B cell (primary cell): ENCODE results near the gene ZC3H7A. TPM values are rescaled to one million over a fixed set of nuclear protein-coding genes. Genes with fewer than 3 reads are reported as not detected.

Experiments
- ATAC-seq: fragments of 200-7000 bp; cut with Tn5 transposase; one replicate; pipeline ENCODE4 v1.10.0; 2021; ENCODE audit warnings: low read depth, mild to moderate bottlenecking, moderate number of reproducible peaks, moderate library complexity
- CTCF ChIA-PET: fragments of 350-600 bp; sonication (Branson Sonifier 250); formaldehyde crosslinking; loops from one replicate; lab custom pipeline; 2021; ENCODE audit warnings: antibody characterized with exemption, inconsistent platforms; lab: Charles Lee
- POLR2A ChIA-PET: fragments of 350-600 bp; sonication (Branson Sonifier 250); formaldehyde crosslinking; loops from one replicate; lab custom pipeline; 2021; ENCODE audit warnings: antibody characterized with exemption; lab: Charles Lee
- DNase-seq: peaks from one replicate; pipeline ENCODE4 v3.0.0; 2013
- H2AFZ ChIP-seq: 2 replicates; pipeline ENCODE4 v1.6.1; 2012; ENCODE audit warnings: mild to moderate bottlenecking, low read depth, low read length; ENCODE audit not compliant: insufficient read depth, poor library complexity, severe bottlenecking
- H3K27ac ChIP-seq, 2 donors: 1 replicate in 1 of 2; 2 replicates in 1 of 2; pipeline ENCODE4 v1.5.1; 2012 to 2013; ENCODE audit warnings: low read length in 2 of 2, mild to moderate bottlenecking in 2 of 2, moderate library complexity in 1 of 2
- H3K27me3 ChIP-seq, 4 experiments: fragments of 200-600 bp in 1 of 4; sonication (generic) in 1 of 4; replicated peaks in 1 of 4; 1 replicate in 2 of 4; 2 replicates in 2 of 4; pipeline versions ENCODE4 v1.6.1 to v1.7.0; 2013 to 2016; ENCODE audit warnings: low read length in 3 of 4, mild to moderate bottlenecking in 2 of 4, mixed read lengths in 1 of 4, moderate library complexity in 1 of 4; ENCODE audit not compliant: insufficient read depth in 4 of 4, control insufficient read depth in 3 of 4; ENCODE audit errors: control extremely low read depth in 1 of 4
- H3K36me3 ChIP-seq, 2 experiments: replicated peaks in 1 of 2; 1 replicate in 1 of 2; 2 replicates in 1 of 2; pipeline versions ENCODE4 v1.6.1 to v1.7.1; 2013; ENCODE audit warnings: low read length in 1 of 2; ENCODE audit not compliant: insufficient read depth in 2 of 2, control insufficient read depth in 1 of 2; ENCODE audit errors: control extremely low read depth in 1 of 2, extremely low read depth in 1 of 2
- H3K4me1 ChIP-seq, 2 donors: fragments of 200-600 bp in 1 of 2; sonication (generic) in 1 of 2; 1 replicate in 1 of 2; 2 replicates in 1 of 2; pipeline versions ENCODE4 v1.5.1 to v1.6.1; 2013 to 2017; ENCODE audit warnings: low read length in 2 of 2; ENCODE audit not compliant: control insufficient read depth in 2 of 2, insufficient read depth in 2 of 2
- H3K4me2 ChIP-seq: replicated peaks from 2 replicates; pipeline ENCODE3; 2012; ENCODE audit warnings: mild to moderate bottlenecking, low read depth, low read length; ENCODE audit not compliant: poor library complexity, severe bottlenecking
- H3K4me3 ChIP-seq, 5 experiments: fragments of 200-600 bp in 1 of 5; sonication (generic) in 1 of 5; 1 replicate in 3 of 5; 2 replicates in 2 of 5; pipeline versions ENCODE4 v1.5.1 to v1.7.0; 2011 to 2016; ENCODE audit warnings: low read length in 4 of 5, mild to moderate bottlenecking in 4 of 5, low read depth in 2 of 5, control low read depth in 1 of 5, moderate library complexity in 1 of 5; ENCODE audit not compliant: insufficient read depth in 1 of 5; ENCODE audit errors: control extremely low read depth in 1 of 5, extremely low read depth in 1 of 5
- H3K79me2 ChIP-seq: fragments of 200-600 bp; sonication (generic); one replicate; pipeline ENCODE4 v1.6.0; 2016; ENCODE audit warnings: low read length; ENCODE audit not compliant: control insufficient read depth, insufficient read depth
- H3K9ac ChIP-seq: fragments of 200-600 bp; sonication (generic); 2 replicates; pipeline ENCODE4 v1.6.1; 2017; ENCODE audit warnings: mild to moderate bottlenecking, low read length, moderate library complexity
- H3K9me3 ChIP-seq, 3 donors: one replicate each; pipeline versions ENCODE4 v1.6.1 to v1.7.1; 2013; ENCODE audit warnings: low read length in 2 of 3; ENCODE audit not compliant: control insufficient read depth in 2 of 3, insufficient read depth in 1 of 3; ENCODE audit errors: control extremely low read depth in 1 of 3
- H4K20me1 ChIP-seq: 2 replicates; pipeline ENCODE4 v1.6.0; 2012; ENCODE audit warnings: mild to moderate bottlenecking, low read length; ENCODE audit not compliant: insufficient read depth, control insufficient read depth, poor library complexity, severe bottlenecking
- H3K27ac Mint-ChIP-seq: one replicate; pipeline ENCODE4 v1.8.0; 2021; ENCODE audit warnings: mixed read lengths
- H3K27me3 Mint-ChIP-seq: one replicate; pipeline ENCODE4 v1.8.0; 2021; ENCODE audit warnings: mixed read lengths
- H3K4me1 Mint-ChIP-seq: one replicate; pipeline ENCODE4 v1.8.0; 2021; ENCODE audit warnings: mixed read lengths
- H3K4me3 Mint-ChIP-seq: one replicate; pipeline ENCODE4 v1.8.0; 2021; ENCODE audit warnings: mixed read lengths
- H3K9me3 Mint-ChIP-seq: one replicate; pipeline ENCODE4 v1.8.0; 2022; ENCODE audit warnings: mixed read lengths; ENCODE audit not compliant: insufficient read depth
- EZH2 ChIP-seq: IDR thresholded peaks from 2 replicates; pipeline ENCODE4 v1.6.1; 2012; ENCODE audit warnings: borderline replicate concordance, low read depth, mild to moderate bottlenecking, moderate library complexity, low read length; ENCODE audit not compliant: insufficient read depth, poor library complexity, severe bottlenecking
- WGBS: methylation state at CpG from one replicate; pipeline ENCODE4 v1.1.5; 2013; ENCODE audit warnings: missing lambda C conversion rate; ENCODE audit not compliant: insufficient coverage; 5-methylcytosine and 5-hydroxymethylcytosine counted together
- intact Hi-C: fragments of 100-400 bp; cut with micrococcal nuclease; formaldehyde crosslinking; loops from one replicate; pipeline ENCODE4 v1.10.0; 2022
- polyA plus RNA-seq: library from polyadenylated mRNA; depleted of rRNA; stranded (reverse); fragments of >200 nt; gene quantifications from 2 replicates; pipeline ENCODE4 v1.2.3, GENCODE V29; 2012
- total RNA-seq, 2 donors: library from RNA; stranded (reverse); fragments of 120-200 nt in 1 of 2; gene quantifications; 1 replicate in 1 of 2; 2 replicates in 1 of 2; pipeline versions ENCODE4 v1.2.3 to v1.2.4, GENCODE V29; 2013 to 2022
- TF ChIP-seq, protein P1 (sequence below): fragments of 200-600 bp; IDR thresholded peaks from one replicate; pipeline ENCODE4 v1.8.0; 2022; ENCODE audit warnings: antibody characterized with exemption, mild to moderate bottlenecking

The ZC3H7A gene
- total and polyA plus RNA-seq, 2 donors (not counting 1 experiment from before 2014, with no cell fraction given), result 40.8 to 126 TPM

DNA sequence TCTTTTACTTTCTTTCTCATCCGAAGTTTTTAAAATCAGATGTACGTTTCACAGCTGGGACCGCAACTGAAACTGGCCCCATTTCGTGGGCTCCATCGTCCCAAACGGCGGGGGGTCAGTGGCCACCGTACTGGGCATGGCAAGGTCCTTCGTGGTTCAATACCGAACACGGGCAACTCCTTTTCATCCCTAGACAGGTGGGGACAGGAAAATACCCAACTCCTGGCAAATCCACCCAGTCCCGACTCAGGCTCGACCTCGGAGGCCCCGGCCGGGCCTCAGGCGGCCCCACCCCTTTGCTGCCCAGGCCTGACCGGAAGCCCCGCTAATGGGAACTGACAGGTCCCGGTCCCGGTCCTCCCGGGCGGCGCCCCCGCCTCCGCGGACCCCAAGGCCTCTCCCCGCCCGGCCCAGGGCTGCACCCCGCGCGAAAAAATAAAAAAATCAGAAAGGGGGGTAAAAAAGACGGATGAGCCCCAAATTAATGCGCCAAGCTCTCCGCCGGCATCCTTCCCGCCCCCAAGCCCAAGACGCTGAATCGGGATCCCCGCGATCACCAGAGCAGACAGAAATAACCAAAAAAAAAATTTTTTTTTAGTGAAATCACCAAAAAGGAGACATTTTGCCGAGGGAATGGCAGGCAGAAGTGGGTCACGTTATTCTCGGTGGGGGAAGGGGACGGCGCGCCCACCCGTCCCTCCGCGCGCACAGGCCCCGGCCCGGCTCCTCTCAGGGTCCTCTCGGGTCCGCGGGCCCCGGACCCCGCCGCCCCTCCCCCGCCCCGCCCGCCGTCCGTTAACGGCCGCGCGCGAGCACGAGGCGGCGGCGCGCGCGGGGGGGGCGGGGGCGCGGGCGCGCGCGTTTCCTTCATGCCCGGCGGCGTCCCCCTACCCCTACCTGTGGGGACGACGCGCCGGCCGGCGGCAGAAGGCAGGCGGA, 562 bp downstream of the ZC3H7A start:
- no peaks in the 10 kb centered on the region for H3K27me3 Mint-ChIP-seq
- Histone ChIP-seq H3K9me3 (no peaks in the 10 kb centered on the region), H3K79me2 (peaks cover 77% of the 10 kb centered on the region), H3K4me3 (peak overlapping the region; percentile 80 to 99 (median 87)), H2AFZ (peak overlapping the region; percentile 70), H3K27ac (peak overlapping the region; percentile 69 to 93), H3K4me2 (peak overlapping the region; percentile 99), H3K4me1 (peaks cover 40 to 43% of the 10 kb centered on the region in 2 donors), H3K27me3 (no peaks in the 10 kb centered on the region), H3K36me3 (no peaks in the 10 kb centered on the region), H3K9ac (peak overlapping the region; percentile 93), H4K20me1 (peaks cover 19% of the 10 kb centered on the region)
- peak overlapping the region; percentile 89 for H3K4me3 Mint-ChIP-seq
- under 1% methylated on average over 75 of the region's 93 CpGs for WGBS
- intact Hi-C loops, result loop anchor here (1.0 to 5.0 kb wide), 7 partner anchors 13 to 214 kb away; partner anchors contain the start of genes RSL1D1, SNN and TXNDC11
- peak overlapping the region; percentile 90 for H3K27ac Mint-ChIP-seq
- POLR2A ChIA-PET, result interaction anchor here (1.0 to 2.9 kb wide), 6 partner anchors 10 to 53 kb away, joined by 3 to 30 read pairs (median 7); partner anchors contain the start of gene TXNDC11
- TF ChIP-seq, protein P1, sequence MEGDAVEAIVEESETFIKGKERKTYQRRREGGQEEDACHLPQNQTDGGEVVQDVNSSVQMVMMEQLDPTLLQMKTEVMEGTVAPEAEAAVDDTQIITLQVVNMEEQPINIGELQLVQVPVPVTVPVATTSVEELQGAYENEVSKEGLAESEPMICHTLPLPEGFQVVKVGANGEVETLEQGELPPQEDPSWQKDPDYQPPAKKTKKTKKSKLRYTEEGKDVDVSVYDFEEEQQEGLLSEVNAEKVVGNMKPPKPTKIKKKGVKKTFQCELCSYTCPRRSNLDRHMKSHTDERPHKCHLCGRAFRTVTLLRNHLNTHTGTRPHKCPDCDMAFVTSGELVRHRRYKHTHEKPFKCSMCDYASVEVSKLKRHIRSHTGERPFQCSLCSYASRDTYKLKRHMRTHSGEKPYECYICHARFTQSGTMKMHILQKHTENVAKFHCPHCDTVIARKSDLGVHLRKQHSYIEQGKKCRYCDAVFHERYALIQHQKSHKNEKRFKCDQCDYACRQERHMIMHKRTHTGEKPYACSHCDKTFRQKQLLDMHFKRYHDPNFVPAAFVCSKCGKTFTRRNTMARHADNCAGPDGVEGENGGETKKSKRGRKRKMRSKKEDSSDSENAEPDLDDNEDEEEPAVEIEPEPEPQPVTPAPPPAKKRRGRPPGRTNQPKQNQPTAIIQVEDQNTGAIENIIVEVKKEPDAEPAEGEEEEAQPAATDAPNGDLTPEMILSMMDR, result no peak
- no peaks in the 10 kb centered on the region for H3K9me3 Mint-ChIP-seq
- peaks cover 73% of the 10 kb centered on the region for H3K4me1 Mint-ChIP-seq
- peak; percentile 5 for ATAC-seq
- CTCF ChIA-PET, result interaction anchor here (0.7 to 6.7 kb wide), 18 partner anchors 10 to 832 kb away, joined by 3 to 67 read pairs (median 6); partner anchors contain the start of gene TXNDC11
- DNase-seq, result no peak

- intact Hi-C loops, result loop anchor here (5.0 kb wide), 2 partner anchors 129 to 214 kb away; partner anchors contain the start of gene SNN
- Histone ChIP-seq H2AFZ (peak overlapping the region; percentile 70), H3K79me2 (peaks cover 78% of the 10 kb centered on the region), H3K27ac (peak overlapping the region; percentile 69 to 93), H3K27me3 (no peaks in the 10 kb centered on the region), H3K9me3 (no peaks in the 10 kb centered on the region), H3K36me3 (no peaks in the 10 kb centered on the region), H3K4me3 (peak overlapping the region; percentile 80 to 99 (median 87)), H4K20me1 (peaks cover 19% of the 10 kb centered on the region), H3K9ac (peak overlapping the region; percentile 93), H3K4me2 (peak overlapping the region; percentile 96), H3K4me1 (peaks cover 40 to 43% of the 10 kb centered on the region in 2 donors)
- TF ChIP-seq, protein P1, result no peak
- no peak for TF ChIP-seq EZH2
- 62% methylated on average over 3 of the region's 8 CpGs for WGBS
- Mint-ChIP-seq H3K4me1 (peaks cover 76% of the 10 kb centered on the region), H3K27ac (peak overlapping the region; percentile 90), H3K9me3 (no peaks in the 10 kb centered on the region), H3K27me3 (no peaks in the 10 kb centered on the region), H3K4me3 (peak overlapping the region; percentile 86)
- CTCF ChIA-PET, result interaction anchor here (0.8 to 6.7 kb wide), 4 partner anchors 12 to 53 kb away, joined by 3 to 67 read pairs (median 16); partner anchors contain the start of gene TXNDC11
- DNase-seq, result no peak
- POLR2A ChIA-PET, result interaction anchor here (2.9 kb wide), 1 partner anchor 13 kb away, joined by 28 read pairs; no protein-coding TSS in a partner anchor
- ATAC-seq, result no peak
These were observed 1.2 kb downstream of the ZC3H7A start for GRCh38 chr16:11795887-11796226.
